ENCODE measurements around the gene SMOC2.

DNA sequence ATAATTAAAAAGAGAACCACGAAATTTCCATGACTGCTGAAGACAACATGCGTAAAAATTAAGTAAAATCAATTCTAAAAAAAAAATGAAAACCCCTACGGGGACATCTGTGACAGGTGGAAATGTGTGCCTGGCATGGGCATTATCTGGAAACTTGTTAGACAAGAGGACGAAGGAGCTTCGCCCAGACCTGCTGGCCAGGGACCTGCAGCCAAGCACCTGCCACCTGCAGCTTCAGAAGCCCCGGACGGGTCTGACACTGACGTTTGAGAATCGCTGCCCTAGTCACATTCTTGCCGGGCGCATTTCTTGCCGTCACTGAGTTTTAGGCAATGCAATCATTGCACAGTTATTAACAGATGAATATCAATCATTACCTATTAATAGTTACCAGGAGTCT lies 140.3 kb downstream of the SMOC2 start:
- no peak for TF ChIP-seq CTCF (IDR thresholded peaks at IDR 0.05)
- TF ChIP-seq POLR2A (IDR thresholded peaks at IDR 0.05; ENCODE audit: low read depth) = no peak
- TF ChIP-seq EP300 (IDR thresholded peaks at IDR 0.05) = no peak
